ENCODE measurements around the gene PACRG.

The PACRG gene

GRCh38 chr6:163324688-163325389 is 597.1 kb downstream of the PACRG start:
- no peak for DNase-seq (ENCODE audit: low read depth in 1 of 2, low spot score in 1 of 2)

GRCh38 chr6:163325390-163325784 is 597.6 kb downstream of the PACRG start:
- DNase-seq (ENCODE audit: low read depth in 1 of 2, low spot score in 1 of 2) = no peak

- DNase-seq (ENCODE audit: low read depth in 1 of 2, low spot score in 1 of 2) = no peak
Measured at GRCh38 chr6:163327165-163327880, 599.5 kb downstream of the PACRG start.

GRCh38 chr6:163327921-163328320 is 600.1 kb downstream of the PACRG start:
- no peak for DNase-seq (ENCODE audit: low read depth in 1 of 2, low spot score in 1 of 2)

GRCh38 chr6:163328411-163328810 is 600.6 kb downstream of the PACRG start:
- DNase-seq (ENCODE audit: low read depth in 1 of 2, low spot score in 1 of 2) = no peak

- DNase-seq (ENCODE audit: low read depth in 1 of 2, low spot score in 1 of 2) = no peak
Measured at GRCh38 chr6:163329991-163330390, 602.2 kb downstream of the PACRG start.

GRCh38 chr6:163331245-163331644 is 603.5 kb downstream of the PACRG start:
- DNase-seq (ENCODE audit: low read depth in 1 of 2, low spot score in 1 of 2) = no peak

- no peak for DNase-seq (ENCODE audit: low read depth in 1 of 2, low spot score in 1 of 2)
Measured at GRCh38 chr6:163332575-163332974, 604.8 kb downstream of the PACRG start.

GRCh38 chr6:163333038-163333437 is 605.3 kb downstream of the PACRG start:
- no peak for DNase-seq (ENCODE audit: low read depth in 1 of 2, low spot score in 1 of 2)

- DNase-seq (ENCODE audit: low read depth in 1 of 2, low spot score in 1 of 2) = no peak
Measured at GRCh38 chr6:163333701-163334663, 606.2 kb downstream of the PACRG start.

GRCh38 chr6:163335056-163335455 is 607.3 kb downstream of the PACRG start:
- DNase-seq (ENCODE audit: low read depth in 1 of 2, low spot score in 1 of 2) = no peak

- DNase-seq (ENCODE audit: low read depth in 1 of 2, low spot score in 1 of 2) = no peak
Measured at GRCh38 chr6:163335671-163336545, 608.1 kb downstream of the PACRG start.

- no peak for DNase-seq (ENCODE audit: low read depth in 1 of 2, low spot score in 1 of 2)
Measured at GRCh38 chr6:163336961-163337360, 609.2 kb downstream of the PACRG start.

- no peak for DNase-seq (ENCODE audit: low read depth in 1 of 2, low spot score in 1 of 2)
Measured at GRCh38 chr6:163337958-163338357, 610.2 kb downstream of the PACRG start.

- DNase-seq (ENCODE audit: low read depth in 1 of 2, low spot score in 1 of 2) = no peak
Measured at GRCh38 chr6:163338671-163339405, 611.1 kb downstream of the PACRG start.

GRCh38 chr6:163339466-163339865 is 611.7 kb downstream of the PACRG start:
- DNase-seq (ENCODE audit: low read depth in 1 of 2, low spot score in 1 of 2) = no peak

GRCh38 chr6:163340201-163340887 is 612.6 kb downstream of the PACRG start:
- DNase-seq (ENCODE audit: low read depth in 1 of 2, low spot score in 1 of 2) = no peak

- no peak for DNase-seq (ENCODE audit: low read depth in 1 of 2, low spot score in 1 of 2)
Measured at GRCh38 chr6:163341224-163342061, 613.7 kb downstream of the PACRG start.
